Right hindlimb (tissue), 1 donor: ENCODE results near the gene AXIN2.
A peak's percentile ranks its signal among the peaks of the same experiment; 100 is the strongest.
"Not testable (repeated sequence)": the region's sequence is repeated elsewhere in the genome, so short reads cannot be mapped to it uniquely, and the experiment has no call there.

Experiments
- DNase-seq: peaks from one replicate; pipeline ENCODE4 v3.0.0-alpha.2; 2018

Gene AXIN2

GRCh38 chr17:65535777-65536572, 25.5 kb downstream of the AXIN2 start:
- DNase-seq: no peak

GRCh38 chr17:65533852-65534457, 27.5 kb downstream of the AXIN2 start:
- peak; percentile 34 for DNase-seq

GRCh38 chr17:65533056-65533745, 28.2 kb downstream of the AXIN2 start:
- DNase-seq: peak; percentile 5

- no peak for DNase-seq
Measured at GRCh38 chr17:65532101-65532890, 29.2 kb downstream of the AXIN2 start.

GRCh38 chr17:65531256-65532100, 30.0 kb downstream of the AXIN2 start:
- peak; percentile 62 for DNase-seq

GRCh38 chr17:65530523-65531255, 30.8 kb downstream of the AXIN2 start:
- no peak for DNase-seq

GRCh38 chr17:65529761-65530522, 31.5 kb downstream of the AXIN2 start:
- no peak for DNase-seq

GRCh38 chr17:65529040-65529633, 32.3 kb downstream of the AXIN2 start:
- DNase-seq: no peak

- no peak for DNase-seq
Measured at GRCh38 chr17:65527857-65528591, 33.4 kb downstream of the AXIN2 start.

GRCh38 chr17:65527381-65527780, 34.1 kb downstream of the AXIN2 start:
- DNase-seq: no peak

- DNase-seq: not testable (repeated sequence)
Measured at GRCh38 chr17:65526854-65527253, 34.6 kb downstream of the AXIN2 start.

- no peak for DNase-seq
Measured at GRCh38 chr17:65523853-65524664, 37.4 kb downstream of the AXIN2 start.

- no peak for DNase-seq
Measured at GRCh38 chr17:65523411-65523810, 38.0 kb downstream of the AXIN2 start.

GRCh38 chr17:65522751-65523404, 38.6 kb downstream of the AXIN2 start:
- DNase-seq: no peak

- no peak for DNase-seq
Measured at GRCh38 chr17:65519462-65519861, 42.0 kb downstream of the AXIN2 start.

GRCh38 chr17:65518256-65518655, 43.2 kb downstream of the AXIN2 start:
- no peak for DNase-seq

- no peak for DNase-seq
Measured at GRCh38 chr17:65515959-65516948, 45.2 kb downstream of the AXIN2 start.
